A172 (cell line): ENCODE measurements around the gene RANBP2. TPM values are rescaled to one million over a fixed set of nuclear protein-coding genes. Genes with fewer than 3 reads are reported as not detected.
"Not testable (repeated sequence)": the region's sequence is repeated elsewhere in the genome, so short reads cannot be mapped to it uniquely, and the experiment has no call there.

Experiments
- DNase-seq: peaks from one replicate; pipeline ENCODE4 v3.0.0-alpha.2; 2015; ENCODE audit warnings: low spot score
- total RNA-seq: library from RNA; depleted of rRNA; stranded (reverse); fragments of >200 nt; shearing (Covaris generic); gene quantifications from 2 replicates; pipeline ENCODE4 v1.2.3, GENCODE V29; 2014; rRNA removed

RANBP2 gene
- total RNA-seq: 45.0 and 60.2 TPM in 2 replicates

DNA sequence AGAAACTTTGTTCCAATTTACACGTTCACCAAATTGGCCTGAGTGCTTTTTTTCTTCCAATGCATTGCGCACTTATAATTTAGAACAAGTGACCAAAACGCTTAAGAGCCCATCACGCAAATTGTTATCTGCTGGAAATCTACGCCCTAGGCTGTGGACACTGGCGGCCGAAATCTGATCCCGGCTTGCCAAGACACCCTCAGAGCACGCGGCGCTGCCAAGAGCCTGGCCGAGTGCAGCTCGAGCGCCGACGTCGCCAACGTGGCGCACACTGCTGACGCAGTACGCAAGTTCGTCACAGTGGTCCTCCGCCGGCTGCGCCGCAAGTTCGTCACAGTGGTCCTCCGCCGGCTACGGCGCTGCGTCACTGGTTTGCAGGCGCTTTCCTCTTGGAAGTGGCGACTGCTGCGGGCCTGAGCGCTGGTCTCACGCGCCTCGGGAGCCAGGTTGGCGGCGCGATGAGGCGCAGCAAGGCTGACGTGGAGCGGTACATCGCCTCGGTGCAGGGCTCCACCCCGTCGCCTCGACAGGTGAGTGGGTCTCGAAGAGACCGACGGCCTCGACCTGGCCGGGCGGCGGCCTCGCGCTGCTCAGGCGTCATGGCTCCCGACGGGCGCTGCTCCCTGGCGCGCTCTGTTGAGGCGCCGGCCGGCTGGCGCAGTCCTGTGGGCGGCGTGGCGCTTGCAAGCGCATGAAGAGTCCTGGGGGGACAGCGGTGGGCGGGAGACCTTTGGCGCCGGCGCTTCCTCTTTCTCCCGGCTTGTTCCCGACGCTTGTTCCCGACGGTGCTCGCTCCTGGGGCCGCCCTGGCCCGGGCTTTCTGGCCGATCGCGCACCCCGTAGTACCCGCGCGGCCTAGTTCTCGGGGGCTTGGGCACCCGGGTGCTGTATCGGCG is at the start of gene RANBP2:
RANBP2 (plus strand) TSS at position 334 of the 896 bp plus-strand sequence; CDS start at position 459, 125 bp downstream.
- DNase-seq: peak; percentile 93

DNA sequence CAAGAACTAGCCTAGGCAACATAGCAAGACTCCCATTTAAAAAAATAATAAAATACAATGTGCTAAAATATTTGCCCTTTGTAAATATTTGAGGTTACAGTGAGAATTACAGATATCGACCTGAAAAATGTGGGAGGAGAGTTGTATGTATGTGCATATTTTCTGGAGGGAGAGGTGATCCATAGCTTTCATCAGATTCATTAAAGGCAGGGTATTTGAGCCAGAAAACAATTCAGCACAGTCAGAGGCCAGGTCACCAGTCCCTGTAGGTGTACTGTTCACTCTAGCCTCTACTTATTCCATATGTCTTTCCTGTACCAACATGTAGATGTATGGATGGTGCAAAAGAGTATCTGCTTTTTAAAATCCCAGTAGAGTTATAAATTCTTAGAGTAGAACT is 49.0 kb upstream of the RANBP2 start:
- not testable (repeated sequence) for DNase-seq

DNA sequence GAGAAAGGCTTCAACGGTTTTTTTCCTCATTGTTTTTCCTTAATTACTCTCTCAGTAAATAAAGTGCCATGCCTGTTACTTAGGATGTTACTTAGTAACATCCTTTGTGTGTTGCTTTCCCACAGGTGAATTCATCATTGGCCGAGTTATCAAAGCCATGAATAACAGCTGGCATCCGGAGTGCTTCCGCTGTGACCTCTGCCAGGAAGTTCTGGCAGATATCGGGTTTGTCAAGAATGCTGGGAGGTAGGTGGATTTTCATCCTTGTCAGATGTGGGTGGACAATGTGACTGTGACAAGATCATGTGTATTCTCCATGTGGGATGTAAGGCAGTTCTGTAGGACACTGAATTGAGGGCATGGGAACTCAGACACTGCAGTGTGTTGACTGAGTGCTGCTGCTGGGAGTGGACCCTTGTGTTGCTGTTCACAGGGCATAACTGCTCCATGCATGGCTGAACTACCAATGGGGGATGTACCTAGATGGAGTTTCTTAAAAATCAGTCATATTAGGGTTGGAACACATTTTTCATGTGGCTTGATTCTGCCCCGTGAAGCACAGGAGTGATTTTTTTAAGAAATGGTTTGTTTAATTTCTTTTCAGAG is 47.0 kb upstream of the RANBP2 start:
- DNase-seq: not testable (repeated sequence)

DNA sequence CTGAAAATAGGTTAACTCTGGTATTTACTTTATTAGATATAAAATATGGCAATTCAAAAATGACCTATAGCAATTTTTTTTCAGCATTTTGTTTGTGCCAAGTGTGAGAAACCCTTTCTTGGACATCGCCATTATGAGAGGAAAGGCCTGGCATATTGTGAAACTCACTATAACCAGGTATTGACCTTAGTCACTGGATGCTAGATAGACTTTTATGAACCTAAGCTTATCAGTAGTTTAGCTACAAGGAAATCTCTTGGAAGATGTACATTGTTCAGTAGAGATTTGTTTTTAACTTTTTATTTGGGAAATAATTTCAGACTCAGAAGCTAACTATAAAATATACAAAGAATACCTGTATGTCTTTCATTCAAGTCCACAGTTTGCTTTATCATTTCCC is 42.8 kb upstream of the RANBP2 start:
- not testable (repeated sequence) for DNase-seq

DNA sequence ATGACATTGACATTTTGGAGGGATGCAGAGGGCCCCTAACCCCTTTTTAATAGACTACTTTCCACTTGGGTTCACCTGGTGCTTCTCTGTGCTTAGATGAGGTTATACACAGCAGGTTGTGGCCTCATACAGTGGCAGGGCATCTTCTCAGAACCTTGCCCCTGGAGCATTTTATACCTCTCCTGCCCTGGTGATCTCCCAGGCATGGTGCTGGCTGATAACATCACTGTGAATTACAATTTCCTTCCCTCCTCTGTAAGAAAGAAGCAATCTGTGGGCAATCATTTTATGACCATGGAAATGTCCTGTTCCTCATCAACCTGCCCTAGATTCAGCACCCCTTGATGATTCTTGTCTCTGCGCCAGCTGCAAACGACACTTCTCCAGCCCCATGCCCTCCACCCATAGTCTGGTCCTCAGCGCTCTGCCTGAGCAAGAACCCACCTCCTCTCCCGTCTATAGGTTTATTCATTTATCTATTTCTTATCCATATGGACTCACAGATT is 42.0 kb upstream of the RANBP2 start:
- DNase-seq: not testable (repeated sequence)

DNA sequence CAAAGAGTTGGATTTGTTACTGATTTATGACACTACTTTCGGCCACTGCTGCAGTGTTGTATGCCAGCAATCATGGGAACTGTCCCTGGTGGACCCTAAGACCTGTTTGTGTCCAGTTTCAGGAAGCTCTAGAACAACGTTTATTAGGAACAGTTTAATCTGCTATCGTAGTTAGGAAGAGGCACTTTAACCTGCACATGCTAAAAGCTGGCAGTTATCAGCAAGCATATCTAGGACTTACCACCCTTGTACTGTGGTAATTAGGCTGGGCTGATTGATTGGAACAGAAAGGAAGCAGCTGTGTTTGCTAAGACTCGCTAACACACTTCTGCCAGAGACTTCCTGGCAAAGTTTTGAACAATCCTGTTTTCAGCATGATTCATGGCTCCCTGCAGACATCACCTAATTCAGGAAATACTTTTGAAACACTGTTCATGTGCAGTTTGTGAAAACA is 41.1 kb upstream of the RANBP2 start:
- peak; percentile 75 for DNase-seq

DNA sequence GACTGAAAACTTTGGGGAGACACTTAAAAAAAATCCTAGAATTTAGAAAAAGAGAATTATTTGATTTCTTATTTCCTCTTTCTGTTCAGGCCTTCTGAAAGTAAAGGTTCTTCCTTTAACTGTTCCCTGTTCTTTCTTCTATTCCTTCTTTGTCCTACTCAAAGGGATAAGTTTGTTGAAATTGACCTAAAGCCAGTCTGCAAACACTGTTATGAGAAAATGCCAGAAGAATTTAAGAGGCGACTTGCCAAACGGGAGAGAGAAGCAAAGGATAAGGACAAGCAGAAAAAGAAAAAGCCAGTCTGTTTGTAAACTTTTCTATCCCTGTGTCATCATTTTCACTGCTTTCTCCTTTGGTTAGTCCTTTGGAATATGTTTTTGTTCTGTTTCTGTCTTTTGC is 38.5 kb upstream of the RANBP2 start:
- not testable (repeated sequence) for DNase-seq

DNA sequence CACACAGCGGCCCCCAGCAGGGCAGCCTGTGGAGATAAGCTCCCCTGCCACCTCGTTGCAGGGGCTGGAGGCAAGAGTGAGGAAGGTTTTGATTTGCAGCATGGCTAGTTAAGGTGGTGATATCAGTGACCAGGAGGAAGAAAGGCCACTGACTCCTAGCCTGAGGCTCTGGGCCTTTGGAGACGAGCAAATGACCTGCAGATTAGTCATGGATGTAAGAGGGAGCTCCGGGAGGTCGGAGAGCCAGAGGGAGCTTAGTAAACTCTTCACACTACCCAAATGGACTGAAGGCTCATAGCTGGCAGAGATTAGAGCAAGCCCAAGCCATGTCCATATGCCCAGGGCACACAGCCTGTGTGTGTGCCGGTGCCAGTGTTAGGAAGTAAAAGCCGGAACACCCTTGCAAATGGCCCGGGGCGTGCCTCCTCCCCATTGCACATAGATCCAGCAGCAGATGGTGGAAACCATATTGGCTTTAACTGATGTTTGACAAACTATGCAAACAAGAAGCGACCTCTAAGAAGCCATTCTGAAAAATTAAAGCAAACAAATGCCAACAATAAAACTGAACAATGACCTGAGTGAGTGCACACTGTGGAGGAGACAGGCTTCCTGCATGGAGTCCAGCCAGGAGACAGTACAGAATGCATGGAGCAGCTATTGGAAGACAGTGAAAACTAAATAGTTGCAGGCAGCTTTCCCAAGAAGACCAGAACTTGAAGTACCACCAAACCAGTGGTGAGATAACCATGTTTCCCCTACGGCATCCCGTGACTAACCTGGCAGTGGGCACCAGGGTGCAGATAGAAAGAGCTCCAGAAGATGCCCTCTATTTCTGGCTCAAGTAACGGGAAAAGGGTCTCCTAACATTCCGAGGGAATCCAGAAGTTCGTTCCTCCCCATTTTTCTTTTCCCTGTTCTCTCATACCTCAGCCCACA is 30.2 kb upstream of the RANBP2 start:
- DNase-seq: peak; percentile 44

DNA sequence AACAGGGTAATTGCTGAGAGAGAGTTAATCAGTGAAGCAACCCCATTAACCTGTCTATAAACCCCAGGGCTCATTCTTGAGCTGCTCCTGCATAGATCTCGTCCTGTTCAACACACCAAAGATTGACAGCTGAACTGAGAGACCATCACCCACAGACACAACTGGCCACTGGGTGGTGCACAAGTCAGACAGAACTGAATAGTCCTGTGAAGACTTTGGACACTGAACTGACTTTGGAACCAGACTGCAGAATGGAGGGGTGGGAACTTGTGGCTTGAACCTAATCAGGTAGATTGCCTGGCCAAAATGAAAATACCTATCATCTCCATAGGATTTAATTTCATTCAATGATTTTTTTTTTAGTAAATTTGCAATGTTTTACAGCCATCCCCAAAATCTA is 29.3 kb upstream of the RANBP2 start:
- not testable (repeated sequence) for DNase-seq

DNA sequence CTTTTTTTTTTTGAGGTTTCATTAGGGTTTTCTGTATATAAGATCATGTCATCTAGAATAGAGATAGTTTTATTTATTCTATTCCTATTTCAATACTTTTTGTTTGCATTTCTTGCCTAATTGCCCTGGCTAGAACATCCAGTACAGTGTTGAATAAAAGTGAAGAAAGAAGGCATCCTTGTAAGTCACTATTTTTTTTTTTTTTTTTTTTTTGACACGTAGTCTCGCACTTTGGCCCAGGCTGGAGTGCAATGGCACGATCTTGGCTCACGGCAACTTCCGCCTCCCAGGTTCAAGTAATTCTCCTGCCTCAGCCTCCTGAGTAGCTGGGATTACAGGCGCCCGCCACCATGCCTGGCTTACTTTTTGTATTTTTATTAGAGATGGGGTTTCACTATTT is 27.8 kb upstream of the RANBP2 start:
- DNase-seq: no peak

DNA sequence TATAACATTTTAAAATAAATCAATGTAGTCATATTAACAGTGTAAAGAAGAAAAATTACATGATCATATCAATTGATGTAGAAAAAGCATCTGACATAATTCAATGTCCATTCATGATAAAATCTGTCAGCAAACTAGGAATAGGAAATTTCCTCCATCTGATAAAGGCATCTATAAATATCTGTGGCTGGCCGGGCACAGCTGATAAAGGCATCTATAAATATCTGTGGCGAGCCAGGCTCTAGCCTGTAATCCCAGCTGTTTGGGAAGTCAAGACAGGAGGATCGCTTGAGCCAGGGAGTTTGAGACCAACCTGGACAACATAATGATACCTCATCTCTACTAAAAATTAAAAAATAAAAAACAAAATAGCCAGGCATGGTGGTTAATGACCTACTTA is 18.1 kb upstream of the RANBP2 start:
- DNase-seq: no peak

DNA sequence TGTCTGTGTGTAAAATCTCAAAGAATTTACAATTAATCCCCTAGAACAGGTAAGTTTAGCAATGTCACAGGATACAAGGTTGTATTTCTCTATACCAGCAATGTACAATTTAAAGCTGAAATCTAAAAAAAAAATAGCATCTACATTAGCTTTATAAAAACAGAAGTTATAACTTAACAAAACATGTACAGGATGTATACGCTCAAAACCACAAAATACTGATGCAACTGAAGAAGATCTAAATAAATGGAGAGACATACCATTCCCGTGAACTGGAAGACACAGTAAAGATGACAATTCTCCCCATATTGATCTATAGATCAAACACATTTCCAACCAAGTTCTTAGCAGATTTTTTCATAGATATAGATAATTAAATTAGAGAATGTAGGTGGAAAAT is 17.5 kb upstream of the RANBP2 start:
- no peak for DNase-seq

DNA sequence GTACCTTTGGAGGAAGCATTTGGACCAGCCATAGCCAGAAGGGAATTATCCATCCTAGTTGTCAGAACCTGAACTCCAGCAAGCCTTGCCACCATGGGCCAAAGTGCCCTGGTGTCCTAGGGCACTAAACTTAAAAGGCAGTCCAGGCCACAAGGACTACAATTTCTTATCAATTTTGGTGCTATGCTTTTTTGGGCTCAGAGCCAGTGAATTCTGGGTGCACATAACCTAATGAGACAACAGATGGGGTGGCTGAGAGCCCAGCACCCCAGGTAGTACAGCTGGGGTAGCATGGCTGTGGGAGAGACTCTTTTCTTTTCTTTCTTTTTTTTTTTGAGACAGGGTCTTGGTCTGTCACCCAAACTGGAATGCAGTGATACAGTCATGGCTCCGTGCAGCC is 14.4 kb upstream of the RANBP2 start:
- no peak for DNase-seq

DNA sequence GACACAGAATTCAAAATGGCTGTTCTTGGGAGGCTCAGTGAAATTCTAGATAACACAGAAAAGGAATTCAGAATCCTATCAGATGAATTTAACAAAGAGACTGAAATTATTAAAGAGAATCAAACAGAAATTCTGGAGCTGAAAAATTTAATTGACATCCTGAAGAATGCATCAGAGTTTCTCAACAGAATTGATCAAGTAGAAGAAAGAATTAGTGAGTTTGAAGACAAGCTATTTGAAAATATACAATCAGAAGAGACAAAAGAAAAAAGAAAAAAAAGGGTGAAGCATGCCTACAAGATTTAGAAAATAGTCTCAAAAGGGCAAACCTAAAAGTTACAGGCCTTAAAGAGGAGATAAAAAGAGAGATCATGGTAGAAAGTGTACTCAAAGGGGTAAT is 12.0 kb upstream of the RANBP2 start:
- DNase-seq: no peak

DNA sequence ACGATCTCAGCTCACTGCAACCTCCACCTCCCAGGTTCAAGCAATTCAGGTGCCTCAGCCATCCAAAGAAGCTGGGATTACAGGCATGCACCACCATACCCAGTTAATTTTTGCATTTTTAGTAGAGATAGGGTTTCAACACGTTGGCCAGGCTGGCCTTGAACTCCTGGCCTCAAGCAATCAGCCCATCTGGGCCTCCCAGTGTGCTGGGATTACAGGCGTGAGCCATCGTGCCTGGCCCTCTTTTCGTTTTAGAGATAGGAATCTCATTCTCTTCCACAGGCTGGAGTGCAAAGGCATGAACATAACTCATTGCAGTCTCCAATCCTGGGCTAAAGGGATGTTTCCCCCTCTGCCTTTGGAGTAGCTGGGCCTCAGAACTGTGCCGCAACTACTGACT is 2.3 kb upstream of the RANBP2 start:
- DNase-seq: not testable (repeated sequence)

DNA sequence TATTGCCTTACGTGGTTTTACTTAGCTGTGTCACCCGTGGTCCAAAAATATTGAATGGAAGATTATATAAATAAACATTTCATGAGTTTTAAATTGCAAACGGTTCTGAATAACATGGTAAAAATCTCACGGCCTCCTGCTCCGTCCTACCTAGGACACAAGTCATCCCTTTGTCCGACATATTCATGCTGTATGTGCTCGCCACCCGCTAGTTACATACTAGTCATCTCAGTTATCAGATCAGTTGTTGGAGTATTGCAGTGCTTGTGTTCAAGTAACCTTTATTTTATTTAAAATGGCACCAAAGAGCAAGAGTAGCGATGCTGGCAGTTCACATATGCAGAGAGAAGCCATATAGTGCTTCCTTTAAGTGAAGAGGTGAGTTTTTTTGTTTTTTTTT is 6.8 kb downstream of the RANBP2 start:
- not testable (repeated sequence) for DNase-seq

DNA sequence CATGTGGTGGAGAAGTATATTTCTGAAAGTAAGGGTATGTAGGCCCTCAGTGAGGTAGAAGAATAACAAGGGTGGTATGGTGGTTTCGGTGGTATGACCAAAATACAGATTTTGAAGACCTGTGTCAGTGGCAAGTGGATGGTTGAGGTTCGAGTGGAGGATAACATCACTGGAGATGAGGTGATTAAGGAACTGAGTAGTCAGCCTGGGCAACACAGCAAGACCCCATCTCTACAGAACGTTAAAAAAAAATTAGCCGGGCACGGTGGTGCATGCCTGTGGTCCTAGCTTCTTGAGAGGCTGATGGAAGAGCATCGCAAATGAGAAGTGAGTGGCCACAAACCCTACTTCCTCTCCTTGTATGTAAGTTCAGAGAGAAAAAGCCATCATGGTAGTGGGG is 15.4 kb downstream of the RANBP2 start:
- DNase-seq: not testable (repeated sequence)

DNA sequence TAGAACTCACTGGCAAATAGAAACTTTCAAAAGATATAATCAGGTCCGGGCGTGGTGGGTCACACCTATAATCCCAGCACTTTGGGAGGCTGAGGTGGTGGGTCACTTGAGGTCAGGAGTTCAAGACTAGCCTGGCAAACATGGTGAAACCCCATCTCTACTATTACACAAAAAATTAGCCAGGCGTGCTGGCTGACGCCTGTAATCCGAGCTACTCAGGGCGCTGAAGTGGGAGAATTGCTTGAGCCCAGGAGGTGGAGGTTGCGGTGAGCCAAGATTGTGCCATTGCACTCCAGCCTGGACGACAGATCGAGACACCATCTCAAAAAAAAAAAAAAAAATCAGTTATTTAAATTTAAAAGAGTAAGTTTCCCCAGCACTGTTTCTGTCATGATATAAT is 38.7 kb downstream of the RANBP2 start:
- DNase-seq: not testable (repeated sequence)

DNA sequence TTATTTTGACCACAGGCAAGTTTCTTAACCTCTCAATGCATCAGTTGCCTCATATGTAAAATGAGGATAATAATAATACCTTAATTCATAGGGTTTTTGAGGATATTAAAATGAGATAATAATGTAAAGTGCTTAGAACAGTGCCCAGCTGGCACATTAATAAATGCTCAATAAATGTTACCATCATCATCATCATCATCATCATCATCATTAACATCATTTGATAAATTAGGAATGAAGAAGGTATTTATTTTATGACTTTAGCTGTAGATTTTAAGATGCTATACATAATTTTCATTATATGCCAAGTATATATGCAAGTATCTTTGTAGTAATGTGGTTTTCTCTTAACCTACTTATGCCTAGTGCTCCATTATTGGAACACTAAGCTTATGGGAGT is 43.3 kb downstream of the RANBP2 start:
- not testable (repeated sequence) for DNase-seq

DNA sequence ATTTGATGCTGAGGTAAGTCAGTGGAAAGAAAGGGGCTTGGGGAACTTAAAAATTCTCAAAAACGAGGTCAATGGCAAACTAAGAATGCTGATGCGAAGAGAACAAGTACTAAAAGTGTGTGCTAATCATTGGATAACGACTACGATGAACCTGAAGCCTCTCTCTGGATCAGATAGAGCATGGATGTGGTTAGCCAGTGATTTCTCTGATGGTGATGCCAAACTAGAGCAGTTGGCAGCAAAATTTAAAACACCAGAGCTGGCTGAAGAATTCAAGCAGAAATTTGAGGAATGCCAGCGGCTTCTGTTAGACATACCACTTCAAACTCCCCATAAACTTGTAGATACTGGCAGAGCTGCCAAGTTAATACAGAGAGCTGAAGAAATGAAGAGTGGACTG is 47.4 kb downstream of the RANBP2 start:
- not testable (repeated sequence) for DNase-seq

DNA sequence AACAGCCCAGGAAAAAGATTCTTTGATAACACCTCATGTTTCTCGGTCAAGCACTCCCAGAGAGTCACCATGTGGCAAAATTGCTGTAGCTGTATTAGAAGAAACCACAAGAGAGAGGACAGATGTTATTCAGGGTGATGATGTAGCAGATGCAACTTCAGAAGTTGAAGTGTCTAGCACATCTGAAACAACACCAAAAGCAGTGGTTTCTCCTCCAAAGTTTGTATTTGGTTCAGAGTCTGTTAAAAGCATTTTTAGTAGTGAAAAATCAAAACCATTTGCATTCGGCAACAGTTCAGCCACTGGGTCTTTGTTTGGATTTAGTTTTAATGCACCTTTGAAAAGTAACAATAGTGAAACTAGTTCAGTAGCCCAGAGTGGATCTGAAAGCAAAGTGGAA is 48.6 kb downstream of the RANBP2 start:
- not testable (repeated sequence) for DNase-seq

DNA sequence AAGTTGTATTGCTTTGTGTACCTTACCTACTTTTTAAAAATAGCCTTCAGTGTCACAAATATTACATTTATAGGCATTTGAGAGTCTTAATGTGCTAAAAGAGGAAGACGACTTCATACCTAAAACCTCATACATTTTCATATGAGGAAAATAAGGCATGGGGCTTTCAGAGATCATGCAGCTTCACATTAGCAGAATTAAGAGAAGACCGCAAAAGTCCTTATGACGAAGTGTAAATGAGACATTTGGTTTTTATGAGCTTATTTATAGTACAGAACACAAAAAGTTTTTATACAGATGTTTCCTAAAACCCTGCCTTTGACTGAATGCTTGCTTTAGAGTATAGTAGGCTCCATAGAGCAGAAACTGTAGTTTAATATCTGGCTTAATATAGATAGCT is 57.2 kb downstream of the RANBP2 start:
- DNase-seq: no peak
